PFSK-1 (cell line): Measurements from ENCODE around the gene IRF7.

Experiments used
- FOXP2 ChIP-seq: optimal IDR thresholded peaks from 2 replicates; pipeline ENCODE3; 2011; ENCODE audit warnings: borderline replicate concordance, control low read depth, inconsistent platforms; ENCODE audit not compliant: insufficient read depth; ENCODE audit errors: extremely low read length, extremely low read depth
- POLR2AphosphoS5 ChIP-seq: IDR thresholded peaks from 2 replicates; pipeline ENCODE4 v1.6.1; 2012; ENCODE audit warnings: low read depth, mild to moderate bottlenecking, control low read depth, low read length, moderate library complexity
- REST ChIP-seq, 2 experiments: IDR thresholded peaks; 2 replicates each; pipeline versions ENCODE4 v1.6.1 to v1.8.0; 2011 to 2012; ENCODE audit warnings: low read depth in 2 of 2, low read length in 2 of 2, control low read depth in 1 of 2, inconsistent platforms in 1 of 2, mild to moderate bottlenecking in 1 of 2, moderate library complexity in 1 of 2; ENCODE audit not compliant: insufficient read depth in 1 of 2
- SIN3A ChIP-seq: IDR thresholded peaks from 2 replicates; pipeline ENCODE4 v1.6.1; 2012; ENCODE audit warnings: mild to moderate bottlenecking, low read length, moderate library complexity, borderline replicate concordance; ENCODE audit not compliant: insufficient read depth
- TAF1 ChIP-seq: IDR thresholded peaks from 2 replicates; pipeline ENCODE4 v1.6.1; 2012; ENCODE audit warnings: low read length, control low read depth, borderline replicate concordance; ENCODE audit not compliant: insufficient read depth

The IRF7 gene

GRCh38 chr11:623999-624704, 8.4 kb upstream of the IRF7 start:
- TF ChIP-seq SIN3A (no peak), POLR2AphosphoS5 (no peak), REST (IDR thresholded peaks at IDR 0.05; ENCODE audit: insufficient read depth in 1 of 2, low read depth in 2 of 2, low read length in 2 of 2) (no peak), FOXP2 (no peak), TAF1 (no peak)

- TF ChIP-seq SIN3A (no peak), REST (IDR thresholded peaks at IDR 0.05; ENCODE audit: insufficient read depth in 1 of 2, low read depth in 2 of 2, low read length in 2 of 2) (no peak), TAF1 (no peak), FOXP2 (no peak), POLR2AphosphoS5 (no peak)
Observed at GRCh38 chr11:623349-623869, 7.7 kb upstream of the IRF7 start.

- no peak for TF ChIP-seq POLR2AphosphoS5
Observed at GRCh38 chr11:621838-622237, 6.1 kb upstream of the IRF7 start.

GRCh38 chr11:620935-621814, 5.4 kb upstream of the IRF7 start:
- TF ChIP-seq POLR2AphosphoS5 = no peak
- TF ChIP-seq FOXP2 = no peak
- no peak for TF ChIP-seq TAF1
- no peak for TF ChIP-seq REST (IDR thresholded peaks at IDR 0.05; ENCODE audit: insufficient read depth in 1 of 2, low read depth in 2 of 2, low read length in 2 of 2)
- TF ChIP-seq SIN3A = no peak

GRCh38 chr11:620201-620600, 4.5 kb upstream of the IRF7 start:
- TF ChIP-seq FOXP2 = no peak
- no peak for TF ChIP-seq REST (IDR thresholded peaks at IDR 0.05; ENCODE audit: insufficient read depth in 1 of 2, low read depth in 2 of 2, low read length in 2 of 2)
- no peak for TF ChIP-seq SIN3A
- no peak for TF ChIP-seq POLR2AphosphoS5
- no peak for TF ChIP-seq TAF1
